H1 (cell line): ENCODE data around the gene AP1S1. TPM values are rescaled to one million over a fixed set of nuclear protein-coding genes. Genes with fewer than 3 reads are reported as not detected.

Source experiments
- CTCF ChIA-PET: fragments of 300-600 bp; sonication (Branson Sonifier 250); formaldehyde crosslinking; loops from one replicate; lab custom pipeline; 2021; ENCODE audit not compliant: partially characterized antibody; lab: Charles Lee
- POLR2A ChIA-PET: fragments of 300-600 bp; sonication (Branson Sonifier 250); formaldehyde crosslinking; loops from one replicate; lab custom pipeline; 2021; ENCODE audit warnings: inconsistent platforms; ENCODE audit not compliant: partially characterized antibody; lab: Charles Lee
- DNase-seq, 2 experiments: peaks; one replicate each; pipeline versions ENCODE4 v3.0.0 to v3.0.0-alpha.2; 2010 to 2022; ENCODE audit warnings: low spot score in 2 of 2, low read depth in 1 of 2, mixed read lengths in 1 of 2
- FAIRE-seq: peaks from 2 replicates; lab custom pipeline; 2011; peaks lifted over from hg19 to GRCh38; lab: Jason Lieb, UNC
- H2AFZ ChIP-seq: 2 replicates; pipeline ENCODE4 v1.8.1; 2012; ENCODE audit warnings: low read length, inconsistent platforms
- H2AK5ac ChIP-seq: 2 replicates; pipeline ENCODE4 v1.6.1; 2013; ENCODE audit warnings: low read depth, low read length
- H2BK120ac ChIP-seq: replicated peaks from 2 replicates; pipeline ENCODE3; 2013; ENCODE audit warnings: low read depth, low read length, inconsistent platforms
- H2BK12ac ChIP-seq: 2 replicates; pipeline ENCODE4 v1.6.1; 2013; ENCODE audit warnings: low read depth, low read length
- H2BK15ac ChIP-seq: 2 replicates; pipeline ENCODE4 v1.6.1; 2013; ENCODE audit warnings: low read length
- H2BK20ac ChIP-seq: 2 replicates; pipeline ENCODE4 v1.6.1; 2013; ENCODE audit warnings: low read length
- H2BK5ac ChIP-seq: 2 replicates; pipeline ENCODE4 v1.6.1; 2013; ENCODE audit warnings: low read depth, low read length
- H3K14ac ChIP-seq: 2 replicates; pipeline ENCODE4 v1.6.1; 2013; ENCODE audit warnings: inconsistent platforms; ENCODE audit not compliant: insufficient read length
- H3K18ac ChIP-seq: 2 replicates; pipeline ENCODE4 v1.6.1; 2013; ENCODE audit warnings: low read length; ENCODE audit errors: extremely low read depth
- H3K23ac ChIP-seq: 2 replicates; pipeline ENCODE4 v1.6.1; 2013; ENCODE audit warnings: inconsistent platforms; ENCODE audit not compliant: insufficient read length
- H3K23me2 ChIP-seq: 2 replicates; pipeline ENCODE4 v1.6.1; 2013; ENCODE audit warnings: low read depth, low read length
- H3K27ac ChIP-seq: 2 replicates; pipeline ENCODE4 v1.6.1; 2011; ENCODE audit warnings: low read depth, low read length, inconsistent platforms
- H3K27me3 ChIP-seq, 4 experiments: replicated peaks in 1 of 4; 1 replicate in 1 of 4; 2 replicates in 3 of 4; pipeline versions ENCODE4 v1.6.1 to v1.8.1; 2011 to 2013; ENCODE audit warnings: low read length in 3 of 4, mild to moderate bottlenecking in 3 of 4, inconsistent platforms in 2 of 4, mixed read lengths in 2 of 4, moderate library complexity in 1 of 4; ENCODE audit not compliant: control insufficient read depth in 3 of 4, insufficient read depth in 3 of 4; ENCODE audit errors: extremely low read depth in 1 of 4
- H3K36me3 ChIP-seq, 4 experiments: 2 replicates each; pipeline versions ENCODE4 v1.6.1 to v1.8.1; 2011 to 2013; ENCODE audit warnings: mild to moderate bottlenecking in 4 of 4, low read length in 3 of 4, moderate library complexity in 2 of 4, control low read depth in 1 of 4, inconsistent platforms in 1 of 4; ENCODE audit not compliant: insufficient read depth in 4 of 4, control insufficient read depth in 2 of 4
- H3K4ac ChIP-seq: replicated peaks from 2 replicates; pipeline ENCODE3; 2013; ENCODE audit warnings: low read length, low read depth, mixed read lengths, inconsistent platforms; ENCODE audit not compliant: insufficient read length
- H3K4me1 ChIP-seq, 4 experiments: replicated peaks in 1 of 4; 1 replicate in 1 of 4; 2 replicates in 3 of 4; pipeline versions ENCODE4 v1.6.1 to v1.8.1; 2011 to 2013; ENCODE audit warnings: low read length in 3 of 4, inconsistent platforms in 2 of 4, mixed read lengths in 1 of 4; ENCODE audit not compliant: insufficient read depth in 4 of 4, control insufficient read depth in 3 of 4
- H3K4me2 ChIP-seq, 2 experiments: 2 replicates each; pipeline versions ENCODE4 v1.6.1 to v1.8.1; 2011 to 2013; ENCODE audit warnings: low read depth in 2 of 2, low read length in 2 of 2, control low read depth in 1 of 2, inconsistent platforms in 1 of 2, mild to moderate bottlenecking in 1 of 2; ENCODE audit not compliant: insufficient read depth in 1 of 2
- H3K4me3 ChIP-seq, 4 experiments: fragments of 200-600, 300-600 bp in 1 of 4; sonication (generic), shearing (Covaris generic), sonication (Bioruptor Twin) in 1 of 4; 2 replicates each; pipeline versions ENCODE4 v1.5.1 to v1.8.1; 2011 to 2016; ENCODE audit warnings: low read length in 4 of 4, low read depth in 3 of 4, control low read depth in 2 of 4, inconsistent platforms in 2 of 4, mild to moderate bottlenecking in 2 of 4, mixed read lengths in 1 of 4, moderate library complexity in 1 of 4; ENCODE audit not compliant: insufficient read depth in 2 of 4; ENCODE audit errors: extremely low read depth in 1 of 4
- H3K56ac ChIP-seq: replicated peaks from 2 replicates; pipeline ENCODE3; 2013; ENCODE audit warnings: low read depth, mild to moderate bottlenecking, mixed read lengths, low read length, inconsistent platforms; ENCODE audit not compliant: insufficient read length
- H3K79me1 ChIP-seq: 2 replicates; pipeline ENCODE4 v1.6.1; 2013; ENCODE audit warnings: low read depth, low read length, control low read depth
- H3K79me2 ChIP-seq, 2 experiments: 2 replicates each; pipeline versions ENCODE4 v1.6.1 to v1.8.1; 2012 to 2013; ENCODE audit warnings: low read length in 2 of 2, mild to moderate bottlenecking in 2 of 2, inconsistent platforms in 1 of 2; ENCODE audit not compliant: insufficient read depth in 2 of 2, control insufficient read depth in 1 of 2
- H3K9ac ChIP-seq, 4 experiments: replicated peaks in 1 of 4; 1 replicate in 1 of 4; 2 replicates in 3 of 4; pipeline versions ENCODE4 v1.6.1 to v1.8.1; 2011 to 2013; ENCODE audit warnings: low read depth in 3 of 4, low read length in 3 of 4, control low read depth in 2 of 4, mild to moderate bottlenecking in 2 of 4, moderate library complexity in 2 of 4, inconsistent platforms in 1 of 4; ENCODE audit errors: extremely low read depth in 1 of 4
- H3K9me3 ChIP-seq, 2 experiments: 2 replicates each; pipeline versions ENCODE4 v1.6.1 to v1.8.1; 2012 to 2013; ENCODE audit warnings: mild to moderate bottlenecking in 2 of 2, moderate library complexity in 2 of 2, control low read depth in 1 of 2, inconsistent platforms in 1 of 2, low read depth in 1 of 2, low read length in 1 of 2, mixed read lengths in 1 of 2; ENCODE audit not compliant: insufficient read depth in 2 of 2
- H4K20me1 ChIP-seq, 2 experiments: replicated peaks in 1 of 2; 2 replicates each; pipeline versions ENCODE3 to v1.8.1; 2011 to 2013; ENCODE audit warnings: inconsistent platforms in 2 of 2, low read length in 2 of 2, mild to moderate bottlenecking in 1 of 2; ENCODE audit not compliant: insufficient read depth in 2 of 2, control insufficient read depth in 1 of 2
- H4K5ac ChIP-seq: 2 replicates; pipeline ENCODE4 v1.6.1; 2013; ENCODE audit warnings: low read length, low read depth, mixed read lengths, inconsistent platforms; ENCODE audit not compliant: insufficient read length
- H4K8ac ChIP-seq: 2 replicates; pipeline ENCODE4 v1.8.0; 2013; ENCODE audit warnings: mild to moderate bottlenecking, moderate library complexity, low read length, inconsistent platforms; ENCODE audit not compliant: insufficient read depth; ENCODE audit errors: extremely low read depth
- H4K91ac ChIP-seq: replicated peaks from 2 replicates; pipeline ENCODE3; 2013; ENCODE audit warnings: low read length, mixed read lengths, inconsistent platforms; ENCODE audit not compliant: insufficient read length
- CBX5 ChIP-seq: fragments of 300-800, 300-1000 bp; sonication (generic); IDR thresholded peaks from 2 replicates; pipeline ENCODE4 v1.7.1; 2016; ENCODE audit warnings: antibody characterized with exemption, low read length, low read depth
- CEBPB ChIP-seq: IDR thresholded peaks from 2 replicates; pipeline ENCODE4 v1.6.1; 2012; ENCODE audit warnings: low read depth, low read length
- CHD1 ChIP-seq: IDR thresholded peaks from 2 replicates; pipeline ENCODE4 v1.6.1; 2012; ENCODE audit warnings: low read depth, low read length, improper control_type of control experiment
- GTF2F1 ChIP-seq: IDR thresholded peaks from 2 replicates; pipeline ENCODE4 v1.6.1; 2012; ENCODE audit warnings: low read depth, low read length, improper control_type of control experiment, borderline replicate concordance
- KDM4A ChIP-seq: IDR thresholded peaks from one replicate; pipeline ENCODE4 v1.7.1; 2012; ENCODE audit warnings: low read depth, mild to moderate bottlenecking, moderate library complexity, low read length, inconsistent platforms; ENCODE audit not compliant: severe bottlenecking
- MAFK ChIP-seq: IDR thresholded peaks from 2 replicates; pipeline ENCODE4 v1.6.1; 2012; ENCODE audit warnings: low read depth, mild to moderate bottlenecking, improper control_type of control experiment, low read length
- PHF8 ChIP-seq: fragments of 200-600 bp; sonication (generic); conservative IDR thresholded peaks from 2 replicates; pipeline ENCODE4 v1.7.1; 2012; ENCODE audit warnings: low read depth, mild to moderate bottlenecking, inconsistent platforms, low read length, moderate library complexity
- POLR2AphosphoS5 ChIP-seq: IDR thresholded peaks from 2 replicates; pipeline ENCODE4 v1.6.1; 2011; ENCODE audit warnings: low read depth, low read length
- WGBS, 2 experiments: shearing (Covaris generic) in 1 of 2; methylation state at CpG; one replicate each; pipeline versions ENCODE4 v1.1.6 to v1.1.7; 2013 to 2015; ENCODE audit warnings: low lambda C conversion rate in 2 of 2, mixed read lengths in 2 of 2, inconsistent platforms in 1 of 2, low coverage in 1 of 2, missing lambda C conversion rate in 1 of 2; ENCODE audit not compliant: insufficient replicate concordance in 2 of 2, insufficient coverage in 1 of 2, insufficient read length in 1 of 2; ENCODE audit errors: extremely low coverage in 1 of 2, missing lambda C conversion rate in 1 of 2; 5-methylcytosine and 5-hydroxymethylcytosine counted together
- polyA plus RNA-seq, 7 experiments: library from polyadenylated mRNA; depleted of rRNA in 3 of 7; stranded (reverse) in 5 of 7; unstranded in 2 of 7; fragments of >200 nt in 5 of 7; fragments of 200-250 nt in 2 of 7; gene quantifications; 1 replicate in 5 of 7; 2 replicates in 1 of 7; 4 replicates in 1 of 7; pipeline versions ENCODE4 v1.2.1 to v1.2.3, GENCODE V29; 2011 to 2013; ENCODE audit warnings: missing spikeins in 2 of 7, mixed read lengths in 2 of 7
- total RNA-seq: library from RNA; stranded (reverse); fragmentation: NEBNext Ultra II Directional; extraction: Animal tissue kit (Norgen Biotek cat#: 25700); gene quantifications from 2 replicates; pipeline ENCODE4 v1.2.1, GENCODE V29; 2021
- TF ChIP-seq, protein P1 (sequence below): IDR thresholded peaks from 2 replicates; pipeline ENCODE4 v1.6.1; 2012; ENCODE audit warnings: low read length, inconsistent platforms

AP1S1 gene
- total and polyA plus RNA-seq, 2 of the 8 experiments (the other 6 are each of a cell fraction or from before 2014, with no cell fraction given): 56.1 to 59.3 TPM

DNA sequence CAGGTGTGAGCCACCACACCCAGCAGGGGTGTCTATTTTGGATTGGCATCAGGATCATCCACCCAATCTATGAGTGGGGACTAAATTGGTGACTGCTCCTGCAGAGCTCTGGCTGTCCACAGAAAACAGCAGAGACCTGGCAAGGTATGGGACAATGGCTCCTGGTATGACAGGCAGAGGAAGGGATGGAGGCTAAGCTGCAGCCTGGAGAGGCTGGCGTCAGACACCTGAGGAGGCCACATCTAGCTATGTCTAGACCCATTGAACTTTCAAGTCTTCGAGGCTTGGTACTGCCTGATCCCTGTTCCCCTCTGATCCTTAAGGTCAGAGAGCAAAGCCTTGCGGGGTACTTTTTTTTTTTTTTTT is 30.6 kb upstream of the AP1S1 start:
- H3K4me2 ChIP-seq: no peak overlapping the region
- no peak overlapping the region for H2AFZ ChIP-seq
- POLR2A ChIA-PET: interaction anchor here (0.9 kb wide), 1 partner anchor 51 kb away, joined by 3 read pairs; no protein-coding TSS in a partner anchor
- no peaks in the 10 kb centered on the region for H3K79me1 ChIP-seq
- WGBS, 2 experiments: 100% methylated on average over 2 of the region's 3 CpGs; no CpG with 5 or more reads in 1 of the 2 experiments
- H4K8ac ChIP-seq: no peak overlapping the region
- H3K23me2 ChIP-seq: no peaks in the 10 kb centered on the region; the same call in 1 of the 2 replicates
- peak overlapping the region; percentile 96; the same call in 1 of the 2 replicates for H2BK12ac ChIP-seq
- H3K36me3 ChIP-seq: no peaks in the 10 kb centered on the region
- no peak overlapping the region for H4K5ac ChIP-seq
- peak overlapping the region; percentile 64; the same call in 1 of the 2 replicates for H3K18ac ChIP-seq
- no peaks in the 10 kb centered on the region for H3K79me2 ChIP-seq
- no peak overlapping the region for H3K9ac ChIP-seq
- H3K14ac ChIP-seq: no peak overlapping the region
- H3K56ac ChIP-seq: no peak overlapping the region
- H3K4me1 ChIP-seq: peaks cover 11 to 22% (median 14%) of the 10 kb centered on the region in 4 experiments
- H3K4ac ChIP-seq: no peak overlapping the region
- H2BK5ac ChIP-seq: no peak overlapping the region
- no peak overlapping the region for H2BK15ac ChIP-seq
- H4K91ac ChIP-seq: no peak overlapping the region
- no peak overlapping the region for H2BK120ac ChIP-seq
- DNase-seq: no peak
- peaks cover 0 to 4% of the 10 kb centered on the region in 2 experiments; a peak in 1 of 4 replicates for H3K9me3 ChIP-seq
- CTCF ChIA-PET: interaction anchor here (0.7 to 8.3 kb wide), 9 partner anchors 14 to 271 kb away, joined by 3 to 80 read pairs (median 5); partner anchors contain the start of gene SLC12A9
- H2BK20ac ChIP-seq: peak overlapping the region; percentile 90; the same call in 1 of the 2 replicates
- FAIRE-seq: no peak
- H3K4me3 ChIP-seq: no peak overlapping the region
- H3K23ac ChIP-seq: no peak overlapping the region
- H3K27me3 ChIP-seq: no peaks in the 10 kb centered on the region; a peak in 1 of 7 replicates
- no peak overlapping the region for H2AK5ac ChIP-seq
- no peaks in the 10 kb centered on the region for H4K20me1 ChIP-seq
- H3K27ac ChIP-seq: no peak overlapping the region
- TF ChIP-seq MAFK (no peak), POLR2AphosphoS5 (no peak), KDM4A (no peak), PHF8 (no peak), CBX5 (no peak), CEBPB (no peak), CHD1 (no peak), GTF2F1 (no peak)
- TF ChIP-seq, protein P1, sequence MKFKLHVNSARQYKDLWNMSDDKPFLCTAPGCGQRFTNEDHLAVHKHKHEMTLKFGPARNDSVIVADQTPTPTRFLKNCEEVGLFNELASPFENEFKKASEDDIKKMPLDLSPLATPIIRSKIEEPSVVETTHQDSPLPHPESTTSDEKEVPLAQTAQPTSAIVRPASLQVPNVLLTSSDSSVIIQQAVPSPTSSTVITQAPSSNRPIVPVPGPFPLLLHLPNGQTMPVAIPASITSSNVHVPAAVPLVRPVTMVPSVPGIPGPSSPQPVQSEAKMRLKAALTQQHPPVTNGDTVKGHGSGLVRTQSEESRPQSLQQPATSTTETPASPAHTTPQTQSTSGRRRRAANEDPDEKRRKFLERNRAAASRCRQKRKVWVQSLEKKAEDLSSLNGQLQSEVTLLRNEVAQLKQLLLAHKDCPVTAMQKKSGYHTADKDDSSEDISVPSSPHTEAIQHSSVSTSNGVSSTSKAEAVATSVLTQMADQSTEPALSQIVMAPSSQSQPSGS: no peak
